GM10266 (cell line): ENCODE results near the gene FYN.

Source experiments
- DNase-seq: peaks from one replicate; pipeline ENCODE4 v3.0.0; 2012; ENCODE audit errors: extremely low spot score
- TF ChIP-seq, protein P1 (sequence below): IDR thresholded peaks from 2 replicates; pipeline ENCODE4 v1.5.1; 2012; ENCODE audit warnings: mild to moderate bottlenecking, low read depth; ENCODE audit not compliant: control insufficient read depth, insufficient read depth; ENCODE audit errors: missing control alignments

Gene FYN

DNA sequence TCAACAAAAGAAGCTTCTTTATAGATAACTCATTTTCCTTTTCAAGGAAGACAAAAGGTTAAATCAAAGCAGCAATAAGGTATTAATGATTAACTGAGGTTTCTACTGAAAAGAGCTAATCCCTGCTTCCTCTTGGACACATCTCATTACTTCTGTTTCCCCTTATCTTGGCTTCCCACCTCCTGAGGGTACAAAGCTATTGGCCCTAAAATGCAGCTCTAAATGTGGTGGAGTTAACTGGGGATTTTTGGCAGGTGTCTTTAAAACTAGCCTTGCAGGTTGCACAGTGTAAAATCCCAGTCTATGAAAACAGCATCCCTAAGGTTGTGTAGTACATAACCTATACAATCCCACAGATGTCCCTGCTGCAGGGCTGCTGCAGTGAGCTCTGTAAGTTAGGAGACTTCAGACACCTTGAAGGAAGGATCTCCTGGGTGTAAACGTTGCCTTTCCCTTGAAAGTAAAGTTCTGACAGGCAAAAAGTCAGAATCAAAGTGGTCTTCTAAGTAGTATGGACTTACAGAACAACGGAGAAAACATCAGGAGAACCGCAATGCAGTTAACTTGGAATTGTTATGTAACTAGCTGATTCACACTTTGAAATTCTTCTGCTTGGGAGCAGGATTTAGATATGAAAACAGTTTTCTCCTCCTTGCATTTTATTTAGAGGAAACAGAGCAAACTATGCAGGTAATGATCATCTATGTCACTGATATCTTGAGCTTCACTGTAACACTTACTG, 195.8 kb downstream of the FYN start:
- no peak for DNase-seq
- TF ChIP-seq, protein P1, sequence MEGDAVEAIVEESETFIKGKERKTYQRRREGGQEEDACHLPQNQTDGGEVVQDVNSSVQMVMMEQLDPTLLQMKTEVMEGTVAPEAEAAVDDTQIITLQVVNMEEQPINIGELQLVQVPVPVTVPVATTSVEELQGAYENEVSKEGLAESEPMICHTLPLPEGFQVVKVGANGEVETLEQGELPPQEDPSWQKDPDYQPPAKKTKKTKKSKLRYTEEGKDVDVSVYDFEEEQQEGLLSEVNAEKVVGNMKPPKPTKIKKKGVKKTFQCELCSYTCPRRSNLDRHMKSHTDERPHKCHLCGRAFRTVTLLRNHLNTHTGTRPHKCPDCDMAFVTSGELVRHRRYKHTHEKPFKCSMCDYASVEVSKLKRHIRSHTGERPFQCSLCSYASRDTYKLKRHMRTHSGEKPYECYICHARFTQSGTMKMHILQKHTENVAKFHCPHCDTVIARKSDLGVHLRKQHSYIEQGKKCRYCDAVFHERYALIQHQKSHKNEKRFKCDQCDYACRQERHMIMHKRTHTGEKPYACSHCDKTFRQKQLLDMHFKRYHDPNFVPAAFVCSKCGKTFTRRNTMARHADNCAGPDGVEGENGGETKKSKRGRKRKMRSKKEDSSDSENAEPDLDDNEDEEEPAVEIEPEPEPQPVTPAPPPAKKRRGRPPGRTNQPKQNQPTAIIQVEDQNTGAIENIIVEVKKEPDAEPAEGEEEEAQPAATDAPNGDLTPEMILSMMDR = no peak

DNA sequence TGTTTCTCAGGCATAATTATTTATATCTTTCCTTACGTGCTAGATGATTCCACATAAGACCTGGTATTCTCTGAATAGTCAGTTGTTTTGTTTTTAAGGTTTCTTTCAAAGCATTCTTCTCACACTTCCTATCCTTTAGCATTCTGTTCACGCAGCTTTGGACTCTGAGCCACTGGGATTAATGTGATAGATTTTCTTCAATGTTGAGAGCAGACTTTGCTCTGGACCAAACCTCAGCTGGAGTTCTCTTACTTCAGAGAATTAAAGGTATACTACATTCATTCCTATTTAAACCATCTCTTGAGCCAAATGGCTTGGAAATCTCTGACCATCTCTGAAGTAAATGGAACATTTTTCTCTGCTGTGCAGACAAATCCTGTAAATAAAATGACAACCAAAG, 196.9 kb downstream of the FYN start:
- TF ChIP-seq, protein P1 = no peak
- DNase-seq = no peak

DNA sequence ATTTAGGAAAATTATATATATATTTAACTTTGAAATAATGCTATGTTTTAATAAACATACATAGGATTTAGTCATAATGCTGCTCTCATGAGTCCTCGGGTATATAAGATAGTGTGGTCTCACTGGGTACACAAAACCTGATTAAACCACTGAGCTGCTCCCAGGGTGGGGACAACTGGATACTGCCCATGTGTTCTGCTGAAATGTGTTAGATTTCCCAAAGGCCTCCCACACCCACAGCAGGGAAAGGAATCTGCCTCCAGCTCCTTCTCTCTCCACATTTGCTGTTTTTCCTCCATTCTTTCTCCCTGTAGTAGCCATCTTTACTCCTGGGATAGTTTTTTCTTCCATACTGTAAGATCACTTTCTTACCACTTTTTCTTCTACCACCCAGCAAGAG, 198.4 kb downstream of the FYN start:
- TF ChIP-seq, protein P1 = no peak
- no peak for DNase-seq

DNA sequence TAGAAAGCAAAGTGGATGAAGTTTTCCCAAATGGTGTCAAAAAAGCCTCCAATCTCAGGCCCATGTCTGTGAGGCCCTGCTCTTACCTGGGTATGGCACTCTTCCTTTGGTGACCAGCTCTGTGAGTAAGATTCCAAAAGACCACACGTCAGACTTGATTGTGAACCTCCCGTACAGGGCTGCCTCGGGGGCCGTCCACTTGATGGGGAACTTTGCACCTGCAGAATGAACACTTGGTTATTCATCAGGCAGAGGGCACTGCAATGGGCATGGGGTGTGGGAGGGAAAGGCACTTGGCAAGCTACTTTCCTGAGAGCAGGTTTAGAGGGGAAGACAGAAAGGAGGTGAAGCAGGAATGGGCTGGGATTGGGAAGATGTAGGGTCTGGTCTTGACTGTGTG, 198.8 kb downstream of the FYN start:
- DNase-seq = no peak
- TF ChIP-seq, protein P1 = no peak

DNA sequence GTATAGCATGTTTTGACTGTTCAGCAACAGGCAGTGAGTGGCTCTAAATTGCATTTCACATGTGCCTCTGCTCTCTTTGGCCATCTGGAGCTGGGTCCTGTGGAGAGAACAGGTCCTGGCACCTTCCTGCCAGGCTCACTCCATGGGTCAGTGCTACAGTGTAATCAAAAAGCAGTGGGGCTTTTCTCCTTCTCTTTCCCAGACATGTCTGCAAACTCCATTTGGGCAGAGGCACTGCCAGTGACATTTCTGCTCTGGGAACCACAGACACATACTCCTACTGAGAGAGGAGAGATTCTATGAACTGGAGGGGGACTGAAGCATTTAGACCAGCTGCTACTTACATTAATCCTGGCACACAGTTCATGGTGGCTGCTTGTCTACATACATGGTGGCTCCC, 199.3 kb downstream of the FYN start:
- TF ChIP-seq, protein P1 = no peak
- no peak for DNase-seq

DNA sequence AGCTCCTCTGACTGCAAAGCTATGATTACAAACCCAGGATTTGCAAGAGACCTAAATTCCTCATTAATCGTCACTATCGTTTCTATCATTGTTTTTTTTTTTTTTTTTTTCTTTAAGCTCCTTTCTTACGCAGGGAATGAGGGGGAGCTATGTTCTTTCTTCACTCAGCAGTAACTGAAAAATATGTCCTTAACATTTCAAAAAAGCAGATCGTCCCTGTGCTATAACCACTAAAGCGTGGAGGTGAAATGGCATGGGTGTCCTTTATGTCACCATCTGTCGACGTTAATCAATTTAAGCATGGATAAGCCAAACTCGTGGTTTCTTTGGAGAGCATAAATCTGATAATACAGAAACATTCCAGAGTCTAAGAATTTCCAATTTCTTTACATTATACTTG, 199.7 kb downstream of the FYN start:
- TF ChIP-seq, protein P1 = no peak
- no peak for DNase-seq

DNA sequence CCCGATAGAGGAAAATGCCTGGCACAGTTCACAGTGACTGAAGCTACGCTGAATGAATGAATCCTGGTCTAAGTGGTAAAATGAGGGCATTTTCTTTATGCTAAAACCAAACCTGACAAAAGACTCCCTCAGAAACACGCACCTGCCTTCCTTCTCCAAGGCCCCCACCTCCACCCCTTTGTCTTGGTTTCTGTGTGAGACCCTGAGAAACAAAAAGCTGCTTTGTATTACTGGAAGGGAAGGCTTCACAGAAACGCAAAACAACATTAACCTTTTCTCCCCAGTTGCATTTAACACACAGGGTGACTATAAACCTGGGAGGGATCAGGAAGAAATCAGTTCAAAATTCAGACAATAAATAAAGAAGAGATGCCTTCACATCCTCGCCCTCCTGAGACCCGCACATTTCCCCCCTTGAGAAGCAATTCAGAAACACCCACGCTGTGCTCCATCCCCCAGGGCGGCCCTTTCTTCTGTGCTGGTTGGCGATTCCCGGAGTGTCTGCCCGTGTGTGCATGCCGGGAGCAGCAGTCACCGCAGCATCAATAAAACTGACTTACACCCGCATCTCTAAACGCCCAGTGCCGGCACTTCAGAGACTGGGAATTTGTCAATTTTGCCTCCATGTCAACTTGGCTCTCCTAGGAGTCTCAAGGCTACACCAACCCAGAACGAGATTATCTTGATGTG, 200.3 kb downstream of the FYN start:
- DNase-seq = no peak
- TF ChIP-seq, protein P1 = no peak
